ENCODE measurements around the gene GART.
A peak's percentile ranks its signal among the peaks of the same experiment; 100 is the strongest.

GART gene

DNA sequence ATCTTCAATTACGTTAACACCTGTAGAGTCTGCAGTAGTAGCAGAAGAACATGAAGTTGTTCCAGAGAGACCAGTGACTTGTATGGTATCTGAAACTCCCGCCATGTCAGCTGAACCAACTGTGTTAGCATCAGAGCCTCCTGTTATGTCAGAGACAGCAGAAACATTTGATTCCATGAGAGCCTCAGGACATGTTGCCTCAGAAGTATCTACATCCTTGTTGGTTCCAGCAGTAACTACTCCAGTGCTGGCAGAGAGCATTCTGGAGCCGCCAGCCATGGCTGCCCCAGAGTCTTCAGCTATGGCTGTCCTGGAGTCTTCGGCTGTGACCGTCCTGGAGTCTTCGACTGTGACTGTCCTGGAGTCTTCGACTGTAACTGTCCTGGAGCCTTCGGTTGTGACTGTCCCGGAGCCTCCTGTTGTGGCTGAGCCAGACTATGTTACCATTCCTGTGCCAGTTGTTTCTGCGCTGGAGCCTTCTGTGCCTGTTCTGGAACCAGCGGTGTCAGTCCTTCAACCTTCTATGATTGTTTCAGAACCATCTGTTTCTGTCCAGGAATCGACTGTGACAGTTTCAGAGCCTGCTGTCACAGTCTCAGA lies 11.2 kb upstream of the GART start:
- DNase-seq, result no peak

DNA sequence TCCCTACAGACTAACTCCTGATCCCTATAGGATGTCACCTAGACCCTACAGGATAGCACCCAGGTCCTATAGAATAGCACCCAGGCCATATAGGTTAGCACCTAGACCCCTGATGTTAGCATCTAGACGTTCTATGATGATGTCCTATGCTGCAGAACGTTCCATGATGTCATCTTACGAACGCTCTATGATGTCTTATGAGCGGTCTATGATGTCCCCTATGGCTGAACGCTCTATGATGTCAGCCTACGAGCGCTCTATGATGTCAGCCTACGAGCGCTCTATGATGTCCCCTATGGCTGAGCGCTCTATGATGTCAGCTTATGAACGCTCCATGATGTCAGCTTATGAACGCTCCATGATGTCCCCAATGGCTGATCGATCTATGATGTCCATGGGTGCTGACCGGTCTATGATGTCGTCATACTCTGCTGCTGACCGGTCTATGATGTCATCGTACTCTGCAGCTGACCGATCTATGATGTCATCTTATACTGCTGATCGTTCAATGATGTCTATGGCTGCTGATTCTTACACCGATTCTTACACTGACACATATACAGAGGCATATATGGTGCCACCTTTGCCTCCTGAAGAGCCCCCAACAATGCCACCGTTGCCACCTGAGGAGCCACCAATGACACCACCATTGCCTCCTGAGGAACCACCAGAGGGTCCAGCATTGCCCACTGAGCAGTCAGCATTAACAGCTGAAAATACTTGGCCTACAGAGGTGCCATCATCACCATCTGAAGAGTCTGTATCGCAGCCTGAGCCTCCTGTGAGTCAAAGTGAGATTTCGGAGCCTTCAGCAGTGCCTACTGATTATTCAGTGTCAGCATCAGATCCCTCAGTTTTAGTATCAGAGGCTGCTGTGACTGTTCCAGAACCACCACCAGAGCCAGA lies 10.4 kb upstream of the GART start:
- DNase-seq, result no peak

DNA sequence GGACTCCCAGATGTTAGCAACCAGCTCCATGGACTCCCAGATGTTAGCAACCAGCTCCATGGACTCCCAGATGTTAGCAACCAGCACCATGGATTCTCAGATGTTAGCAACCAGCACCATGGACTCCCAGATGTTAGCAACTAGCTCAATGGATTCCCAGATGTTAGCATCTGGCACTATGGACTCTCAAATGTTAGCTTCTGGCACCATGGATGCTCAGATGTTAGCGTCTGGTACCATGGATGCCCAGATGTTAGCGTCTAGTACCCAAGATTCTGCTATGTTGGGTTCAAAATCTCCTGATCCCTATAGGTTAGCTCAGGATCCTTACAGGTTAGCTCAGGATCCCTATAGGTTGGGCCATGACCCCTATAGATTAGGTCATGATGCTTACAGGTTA lies 9.7 kb upstream of the GART start:
- DNase-seq, result no peak

DNA sequence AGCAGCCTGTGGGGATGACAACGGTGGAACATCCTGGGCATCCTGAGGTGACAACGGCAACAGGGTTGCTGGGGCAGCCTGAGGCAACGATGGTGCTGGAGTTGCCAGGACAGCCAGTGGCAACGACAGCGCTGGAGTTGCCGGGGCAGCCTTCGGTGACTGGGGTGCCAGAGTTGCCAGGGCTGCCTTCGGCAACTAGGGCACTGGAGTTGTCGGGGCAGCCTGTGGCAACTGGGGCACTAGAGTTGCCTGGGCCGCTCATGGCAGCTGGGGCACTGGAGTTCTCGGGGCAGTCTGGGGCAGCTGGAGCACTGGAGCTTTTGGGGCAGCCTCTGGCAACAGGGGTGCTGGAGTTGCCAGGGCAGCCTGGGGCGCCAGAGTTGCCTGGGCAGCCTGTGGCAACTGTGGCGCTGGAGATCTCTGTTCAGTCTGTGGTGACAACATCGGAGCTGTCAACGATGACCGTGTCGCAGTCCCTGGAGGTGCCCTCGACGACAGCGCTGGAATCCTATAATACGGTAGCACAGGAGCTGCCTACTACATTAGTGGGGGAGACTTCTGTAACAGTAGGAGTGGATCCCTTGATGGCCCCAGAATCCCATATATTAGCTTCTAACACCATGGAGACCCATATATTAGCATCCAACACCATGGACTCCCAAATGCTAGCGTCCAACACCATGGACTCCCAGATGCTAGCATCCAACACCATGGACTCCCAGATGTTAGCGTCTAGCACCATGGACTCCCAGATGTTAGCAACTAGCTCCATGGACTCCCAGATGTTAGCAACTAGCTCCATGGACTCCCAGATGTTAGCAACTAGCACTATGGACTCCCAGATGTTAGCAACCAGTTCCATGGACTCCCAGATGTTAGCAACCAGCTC lies 9.1 kb upstream of the GART start:
- DNase-seq, result no peak

DNA sequence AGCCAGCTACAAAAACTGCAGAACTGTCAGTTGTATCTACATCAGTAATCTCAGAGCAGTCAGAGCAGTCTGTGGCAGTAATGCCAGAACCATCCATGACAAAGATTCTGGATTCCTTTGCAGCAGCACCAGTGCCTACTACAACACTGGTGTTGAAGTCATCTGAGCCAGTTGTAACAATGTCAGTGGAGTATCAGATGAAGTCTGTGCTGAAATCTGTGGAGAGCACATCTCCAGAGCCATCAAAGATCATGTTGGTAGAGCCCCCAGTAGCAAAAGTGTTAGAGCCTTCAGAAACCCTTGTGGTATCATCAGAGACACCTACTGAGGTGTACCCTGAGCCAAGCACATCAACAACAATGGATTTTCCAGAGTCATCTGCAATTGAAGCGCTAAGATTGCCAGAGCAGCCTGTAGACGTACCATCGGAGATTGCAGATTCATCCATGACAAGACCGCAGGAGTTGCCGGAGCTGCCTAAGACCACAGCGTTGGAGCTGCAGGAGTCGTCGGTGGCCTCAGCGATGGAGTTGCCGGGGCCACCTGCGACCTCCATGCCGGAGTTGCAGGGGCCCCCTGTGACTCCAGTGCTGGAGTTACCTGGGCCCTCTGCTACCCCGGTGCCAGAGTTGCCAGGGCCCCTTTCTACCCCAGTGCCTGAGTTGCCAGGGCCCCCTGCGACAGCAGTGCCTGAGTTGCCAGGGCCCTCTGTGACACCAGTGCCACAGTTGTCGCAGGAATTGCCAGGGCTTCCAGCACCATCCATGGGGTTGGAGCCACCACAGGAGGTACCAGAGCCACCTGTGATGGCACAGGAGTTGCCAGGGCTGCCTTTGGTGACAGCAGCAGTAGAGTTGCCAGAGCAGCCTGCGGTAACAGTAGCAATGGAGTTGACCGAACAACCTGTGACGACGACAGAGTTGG lies 8.2 kb upstream of the GART start:
- no peak for DNase-seq

DNA sequence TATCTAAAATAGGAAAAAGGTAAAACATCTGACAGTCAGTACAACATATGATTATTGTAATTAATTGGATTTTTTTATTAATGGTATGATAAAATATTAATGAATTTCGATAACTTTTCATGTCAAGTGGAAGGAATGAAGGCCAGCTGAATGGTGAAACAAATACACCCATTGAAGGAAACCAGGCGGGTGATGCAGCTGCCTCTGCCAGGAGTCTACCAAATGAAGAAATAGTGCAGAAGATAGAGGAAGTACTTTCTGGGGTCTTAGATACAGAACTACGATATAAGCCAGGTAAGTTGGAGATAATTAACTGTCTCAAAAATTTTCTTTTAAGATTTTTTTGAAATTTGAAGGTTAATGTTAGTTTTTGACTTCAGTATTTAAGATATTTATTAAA lies 4.2 kb upstream of the GART start:
- no peak for DNase-seq

DNA sequence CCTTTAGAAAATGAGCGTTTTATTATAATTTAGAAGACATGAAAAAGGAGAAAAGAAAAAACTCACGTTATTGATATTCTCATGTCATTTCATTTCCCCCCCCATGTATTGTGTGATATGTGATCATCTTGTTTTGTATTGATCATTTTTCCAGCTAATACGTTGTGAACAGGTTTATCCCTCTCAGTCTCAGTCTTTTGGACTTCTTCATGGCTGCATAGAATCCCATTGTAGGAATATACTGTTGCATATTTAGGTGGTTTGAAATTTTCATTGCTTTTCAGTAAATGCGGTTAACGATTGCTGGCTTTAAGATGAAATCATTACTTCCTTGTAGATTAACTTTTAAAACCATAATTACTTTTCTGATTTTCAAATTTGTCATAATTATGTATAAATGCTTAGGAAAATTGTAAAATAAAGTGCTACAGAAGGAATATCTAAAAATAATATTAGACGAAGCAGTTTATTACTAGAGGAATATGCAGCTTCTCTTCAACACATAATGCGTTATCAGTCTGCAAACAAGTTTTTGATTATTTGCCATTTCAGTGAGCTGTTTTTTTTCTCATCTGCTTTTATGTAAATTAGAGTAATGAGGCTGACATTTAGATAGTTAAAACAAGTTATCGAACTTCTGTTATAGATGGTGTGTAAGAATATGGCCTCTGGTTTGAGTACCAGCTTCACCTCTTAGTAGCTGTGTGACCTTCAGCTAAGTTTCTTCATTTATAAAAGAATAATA lies 2.7 kb upstream of the GART start:
- DNase-seq, result no peak

DNA sequence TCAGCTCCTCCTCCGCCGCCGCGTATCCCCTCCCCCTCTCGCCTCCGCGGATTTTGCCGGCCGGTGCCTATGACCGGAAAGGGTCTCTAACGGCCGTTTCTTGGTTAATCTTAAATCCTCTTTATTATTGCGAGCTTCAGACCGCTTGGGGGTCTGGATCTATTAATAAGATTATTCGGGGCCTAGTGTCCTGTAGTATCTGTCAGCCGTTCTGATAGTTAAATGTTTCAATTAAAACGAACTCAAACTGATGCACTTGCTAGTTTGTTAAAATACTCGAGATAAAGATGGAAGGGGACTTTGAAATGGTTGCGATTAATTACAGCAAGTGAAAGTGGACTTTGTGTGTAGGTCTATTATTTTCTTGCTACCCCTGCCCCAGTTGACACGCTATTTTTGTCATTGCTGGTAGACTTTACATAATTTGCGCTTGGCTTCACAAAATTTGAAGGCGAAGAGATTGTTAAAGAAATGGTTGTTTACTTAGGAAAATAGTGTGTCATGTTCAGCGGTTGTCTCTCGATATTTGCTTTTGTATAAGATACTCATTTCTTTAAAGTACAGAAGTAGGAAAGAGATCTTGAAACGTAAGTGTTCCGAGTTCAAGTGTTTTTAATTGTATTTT lies 1.7 kb upstream of the GART start:
- peak in 1 of 2 donors; percentile 57 for DNase-seq

DNA sequence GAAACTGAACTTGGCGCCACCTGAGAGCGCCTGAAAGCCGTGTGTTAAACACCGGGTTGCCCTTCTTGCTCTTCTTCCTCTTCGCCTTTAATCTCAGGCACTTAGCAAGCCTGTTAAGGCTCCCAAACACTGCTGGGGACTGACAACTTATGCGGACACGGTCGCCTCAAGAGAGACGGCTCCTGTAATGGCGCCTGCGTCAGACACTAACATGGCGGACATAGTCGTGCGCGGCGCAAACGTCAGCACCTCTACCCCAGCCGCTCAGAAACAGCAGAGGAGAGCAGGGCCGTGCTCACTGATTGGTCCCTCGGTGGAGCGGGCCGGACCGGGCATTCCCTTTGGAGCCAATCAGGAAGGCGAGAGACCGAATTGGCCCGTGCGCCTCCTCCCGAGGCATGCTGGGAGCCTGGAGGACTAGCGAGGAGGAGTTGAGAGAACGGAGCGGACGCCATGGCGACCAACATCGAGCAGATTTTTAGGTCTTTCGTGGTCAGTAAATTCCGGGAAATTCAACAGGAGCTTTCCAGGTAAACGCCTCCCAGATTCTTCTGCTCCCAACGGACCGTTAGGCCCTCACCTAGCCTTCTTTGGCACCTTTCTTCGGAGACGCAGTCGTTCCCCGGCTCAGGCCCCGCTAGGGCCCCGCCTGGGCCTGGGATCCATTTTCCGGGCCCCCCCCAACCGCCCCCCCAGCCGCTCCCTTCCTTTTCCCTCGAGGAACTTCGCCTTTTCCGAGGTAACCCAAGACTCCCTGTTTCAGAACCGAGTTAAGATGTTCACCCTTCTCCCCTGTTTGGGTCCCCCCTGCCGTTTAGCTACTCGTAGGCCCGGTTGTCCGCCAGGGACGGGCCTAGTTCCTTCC lies 955 bp upstream of the GART start, which contains the start of gene SON:
Gene SON (plus strand): TSS at position 399 of the 865 bp plus-strand sequence. CDS start 55 bp downstream, at position 454.
- peak; percentile 95 to 97 for DNase-seq

DNA sequence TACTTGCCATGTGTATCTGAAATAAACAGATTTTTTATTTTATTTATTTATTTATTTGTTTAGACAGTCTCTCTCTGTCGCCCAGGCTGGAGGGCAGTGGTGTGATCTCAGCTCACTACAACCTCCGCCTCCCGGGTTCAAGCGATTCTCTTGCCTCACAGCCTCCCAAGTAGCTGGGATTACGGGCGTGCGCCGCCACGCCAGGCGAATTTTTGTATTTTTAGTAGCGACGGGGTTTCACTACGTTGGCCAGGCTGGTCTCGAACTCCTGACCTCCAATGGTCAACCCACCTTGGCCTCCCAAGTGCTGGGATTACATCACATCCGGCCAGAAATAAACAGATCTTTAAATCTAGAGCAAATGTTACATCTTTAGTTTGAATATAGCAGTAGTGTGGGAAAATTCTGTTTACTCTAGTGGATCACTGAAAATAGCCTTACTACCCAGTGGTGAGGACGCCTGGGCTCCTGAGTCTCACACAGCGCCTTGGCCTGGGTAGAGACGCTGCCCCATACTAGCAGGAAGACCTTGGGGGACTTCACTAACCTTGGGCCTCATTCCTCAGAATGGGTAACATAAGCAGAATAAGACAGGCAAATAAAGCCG lies 709 bp downstream of the GART start:
- no peak for DNase-seq

DNA sequence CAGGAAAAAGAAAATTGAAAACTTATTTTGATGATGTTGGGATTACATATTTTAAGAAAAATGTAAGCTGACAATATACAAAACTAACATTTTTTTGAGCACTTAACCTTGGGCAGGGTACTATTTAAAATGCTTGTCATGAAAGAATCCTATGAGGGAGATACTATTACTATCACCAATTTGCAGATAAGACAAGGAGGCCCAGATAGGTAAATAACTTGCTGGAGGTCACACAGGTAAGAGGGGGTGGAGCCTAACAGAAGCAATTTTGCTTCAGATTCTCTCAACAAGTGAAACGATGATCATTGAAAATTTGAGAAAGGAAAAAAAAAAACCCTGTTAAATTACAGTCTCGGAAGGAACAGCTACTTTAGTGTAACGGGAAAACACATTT lies 1.2 kb downstream of the GART start:
- no peak for DNase-seq

DNA sequence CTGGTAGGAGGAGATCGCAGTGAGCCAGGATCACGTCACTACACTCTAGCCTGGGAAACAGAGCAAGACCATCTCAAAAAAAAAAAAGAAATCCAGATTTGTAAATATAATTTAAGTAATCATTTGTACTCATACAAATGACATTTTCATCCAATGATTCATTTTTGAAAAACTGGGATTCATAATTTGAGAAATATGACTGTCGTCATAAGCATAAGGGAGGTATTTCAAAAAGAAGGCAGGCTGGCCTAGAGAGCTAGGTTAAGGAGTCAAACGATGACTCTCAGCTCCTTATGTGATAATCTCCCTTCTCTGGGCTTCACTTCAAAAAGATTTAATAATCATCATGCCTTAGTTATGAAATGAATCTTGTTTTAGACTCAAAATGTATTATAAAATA lies 2.3 kb downstream of the GART start:
- no peak for DNase-seq

DNA sequence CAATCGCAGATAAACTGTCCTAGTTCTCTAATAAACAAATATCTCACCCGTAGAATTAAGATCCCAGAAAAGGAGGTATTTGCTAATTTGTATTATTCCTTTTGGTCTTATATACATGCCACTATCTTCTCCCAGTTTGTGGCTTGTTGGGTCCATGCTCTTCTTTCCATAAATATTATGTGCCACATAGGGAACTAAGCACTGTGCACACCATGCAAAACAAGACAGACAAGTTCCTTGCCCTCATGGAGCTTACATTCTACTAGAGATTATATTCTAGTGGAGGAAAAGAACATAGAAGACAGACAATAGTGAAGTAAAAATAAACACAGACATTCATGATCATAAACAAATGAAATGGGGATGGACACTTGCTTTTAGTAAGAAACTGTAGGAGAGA lies 4.7 kb downstream of the GART start:
- no peak for DNase-seq

DNA sequence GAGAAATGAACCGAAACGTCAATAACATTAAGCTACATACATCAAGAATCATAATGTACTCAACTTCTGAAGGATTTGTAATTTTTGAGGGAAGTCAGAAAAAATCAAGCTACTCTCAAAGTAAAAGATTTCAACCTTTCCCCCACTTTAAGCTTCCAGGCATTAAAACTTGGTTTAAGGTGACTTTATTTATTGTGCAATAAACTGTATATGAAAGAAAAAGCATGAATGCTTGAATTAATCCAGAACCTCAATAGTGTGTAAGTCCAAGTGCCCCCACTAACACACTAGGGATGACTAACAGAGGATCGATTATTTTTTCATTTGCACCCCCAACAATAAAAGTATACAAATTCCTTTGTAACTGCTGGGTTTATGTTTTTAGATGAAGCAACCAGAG lies 10.9 kb downstream of the GART start:
- DNase-seq, result no peak

DNA sequence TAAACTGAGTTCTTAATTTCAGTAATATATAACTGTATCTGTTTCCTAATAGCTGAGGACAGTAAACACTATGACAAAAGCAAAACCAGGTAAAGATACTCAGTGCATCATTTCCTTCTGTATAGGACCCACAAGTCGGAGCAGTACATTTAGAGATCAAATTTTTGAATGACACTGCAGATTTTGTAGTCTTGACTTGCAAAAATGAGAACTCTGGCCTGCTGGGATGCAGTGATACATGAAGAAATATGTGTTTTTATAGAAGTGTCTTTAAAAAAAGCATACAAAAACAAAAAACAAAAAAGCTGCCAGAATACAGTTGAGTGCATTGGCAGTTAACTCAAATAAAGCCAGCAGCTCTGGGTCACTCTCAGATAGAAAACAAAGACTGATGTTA lies 19.0 kb downstream of the GART start:
- DNase-seq, result no peak

DNA sequence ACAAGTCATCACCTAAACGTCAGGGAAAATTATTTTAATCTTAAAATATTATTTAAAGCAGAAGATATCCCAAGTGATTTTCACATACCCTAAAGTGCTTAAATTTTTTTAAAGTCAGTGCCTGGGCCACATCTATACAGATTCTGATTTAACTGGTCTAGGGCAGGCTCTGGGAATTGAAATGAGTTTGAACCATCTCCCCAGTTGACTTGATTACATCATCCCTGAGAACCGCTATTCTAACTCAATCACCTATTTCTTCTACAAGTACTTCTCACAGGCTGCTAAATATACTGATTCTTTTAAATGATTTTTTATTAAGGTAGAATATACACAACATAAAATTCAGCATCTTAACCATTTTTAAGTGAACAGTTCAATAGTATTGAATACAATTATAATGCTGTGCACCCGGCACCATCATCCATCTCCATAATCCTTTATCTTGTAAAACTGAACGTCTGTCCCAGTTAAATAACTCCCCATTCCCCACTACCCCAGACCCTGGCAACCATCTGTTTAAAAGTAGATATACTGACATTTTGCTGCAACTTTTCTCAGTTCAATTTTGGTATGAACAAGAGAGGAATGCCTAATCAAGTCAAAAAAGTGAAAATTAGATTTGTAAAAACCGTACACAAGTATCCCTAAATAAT lies 19.5 kb downstream of the GART start:
- DNase-seq, result no peak

DNA sequence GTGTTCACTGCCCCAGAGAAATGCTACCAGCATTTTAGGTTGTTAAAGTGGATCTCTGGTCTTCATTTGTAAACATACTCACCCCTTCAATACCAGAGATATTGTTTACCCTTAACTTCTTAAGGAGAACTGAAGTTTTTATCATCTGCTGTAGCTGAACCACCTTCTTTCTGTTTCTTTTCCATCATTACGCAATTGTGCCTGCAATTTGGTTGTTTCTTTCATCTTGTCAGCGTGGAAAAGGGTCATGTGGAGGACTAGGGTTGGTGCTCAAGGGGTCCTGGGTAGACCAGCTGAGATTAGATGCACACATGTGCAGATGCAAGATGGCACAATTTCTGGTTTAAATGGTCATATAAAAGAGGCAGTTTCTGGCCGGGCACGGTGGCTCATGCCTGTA lies 23.0 kb downstream of the GART start:
- DNase-seq, result no peak

DNA sequence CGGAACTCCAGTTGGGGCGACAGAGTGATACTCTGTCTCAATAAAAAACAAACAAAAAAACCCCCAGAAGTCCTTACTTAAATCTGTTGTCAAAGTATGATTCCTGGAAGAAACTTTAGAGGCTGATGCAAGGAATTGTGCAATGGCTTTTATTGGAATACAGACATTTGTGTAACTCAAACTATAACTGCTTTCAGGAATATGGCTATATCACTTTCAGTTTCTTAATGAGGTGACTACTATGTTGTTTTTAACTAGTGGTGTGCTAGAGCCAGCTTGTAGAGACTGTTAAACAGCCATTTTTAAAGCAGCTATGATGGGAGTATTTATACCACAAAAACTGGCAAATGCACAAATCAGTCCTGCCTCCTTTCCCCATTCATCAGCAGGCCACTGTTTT lies 27.7 kb downstream of the GART start:
- no peak for DNase-seq

DNA sequence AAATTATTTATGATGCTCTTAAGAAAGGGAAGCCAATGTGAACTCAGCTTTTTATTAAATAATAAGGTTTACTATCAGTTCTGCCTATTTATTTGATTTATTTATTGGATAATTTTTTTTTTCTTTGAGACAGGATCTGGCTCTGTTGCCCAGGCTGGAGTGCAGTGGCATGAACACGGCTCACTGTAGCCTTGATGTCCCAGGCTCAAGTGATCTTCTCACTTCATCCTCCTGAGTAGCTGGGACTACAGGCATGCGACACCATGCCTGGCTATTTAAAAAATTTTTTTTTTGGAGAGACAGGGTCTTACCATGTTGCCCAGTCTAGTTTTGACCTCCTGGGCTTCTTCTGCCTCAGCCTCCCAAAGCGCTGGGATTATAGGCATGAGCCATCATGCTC lies 29.4 kb downstream of the GART start:
- no peak for DNase-seq
